Measurements from ENCODE around the gene RMI1. TPM values are rescaled to one million over a fixed set of nuclear protein-coding genes. Genes with fewer than 3 reads are reported as not detected.

RMI1 gene
- total RNA-seq, 1 donor from 2014 or later, result 6.3 TPM

DNA sequence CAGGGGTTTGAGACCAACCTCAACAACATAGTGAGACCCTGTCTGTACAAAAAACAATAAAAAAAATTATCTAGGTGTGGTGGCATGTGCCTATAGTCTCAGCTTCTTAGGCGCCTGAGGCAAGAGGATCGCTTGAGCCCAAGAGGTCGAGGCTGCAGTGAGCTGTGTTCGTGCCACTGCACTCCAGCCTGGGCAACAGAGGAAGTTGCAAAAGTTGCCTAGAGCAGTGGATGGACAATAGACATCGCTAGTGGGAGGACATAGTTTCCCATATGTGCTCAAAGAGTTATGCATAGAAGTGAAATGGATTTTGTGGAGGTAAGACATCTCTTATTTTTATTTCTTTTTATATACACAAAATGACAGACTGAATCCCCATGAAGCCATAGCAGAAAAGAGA lies 19.6 kb upstream of the RMI1 start:
- no peak overlapping the region for H3K4me3 Mint-ChIP-seq (ENCODE audit: unreplicated experiment)
- no peak overlapping the region for H3K4me2 ChIP-seq (ENCODE audit: low read length)
- FAIRE-seq, result no peak

DNA sequence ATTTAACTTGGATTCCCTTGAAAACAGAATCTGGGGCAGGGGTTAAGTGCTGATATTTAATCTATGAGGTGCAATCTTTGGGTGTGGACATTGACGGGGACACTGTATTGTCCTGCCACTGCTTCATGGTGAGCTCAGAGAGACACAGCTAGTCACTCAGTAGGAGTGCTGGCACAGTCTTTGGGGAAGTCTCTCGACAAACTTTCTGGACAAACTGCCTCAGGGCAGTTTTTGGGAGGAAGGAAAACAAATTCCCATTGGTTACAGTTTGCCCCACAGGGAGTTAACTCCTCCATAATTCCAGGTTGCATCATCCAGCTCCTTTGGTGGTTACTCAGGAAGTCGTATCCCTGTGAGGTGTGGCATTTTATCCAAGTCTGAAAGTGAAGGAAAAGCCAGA lies 18.4 kb upstream of the RMI1 start:
- H3K36me3 Mint-ChIP-seq (ENCODE audit: low read depth, unreplicated experiment), result peaks cover 2% of the 10 kb centered on the region
- FAIRE-seq (no peak), DNase-seq (ENCODE audit: low read depth) (no peak)
- TF ChIP-seq CTCF (IDR thresholded peaks at IDR 0.05; ENCODE audit: insufficient read depth, low read depth, low read length), result no peak
- no peak for TF ChIP-seq EZH2 (IDR thresholded peaks at IDR 0.05; ENCODE audit: insufficient read depth, low read length)
- H3K4me3 Mint-ChIP-seq (ENCODE audit: unreplicated experiment), result no peak overlapping the region
- H3K79me2 ChIP-seq (ENCODE audit: insufficient read depth, low read length), result no peaks in the 10 kb centered on the region
- peaks cover 5% of the 10 kb centered on the region for H3K4me1 Mint-ChIP-seq (ENCODE audit: low read depth, unreplicated experiment)
- H3K4me1 ChIP-seq (ENCODE audit: insufficient read depth, low read length), result peaks cover 7% of the 10 kb centered on the region
- H3K9me3 Mint-ChIP-seq (ENCODE audit: unreplicated experiment), result no peaks in the 10 kb centered on the region
- H3K27ac ChIP-seq (ENCODE audit: low read depth, low read length), result no peak overlapping the region
- H3K27me3 ChIP-seq (ENCODE audit: insufficient read depth, low read length), result no peaks in the 10 kb centered on the region
- no peak overlapping the region for H3K4me3 ChIP-seq (ENCODE audit: insufficient read depth, low read depth, low read length)
- no peaks in the 10 kb centered on the region for H3K27me3 Mint-ChIP-seq (ENCODE audit: low read depth, unreplicated experiment)
- H3K9me3 ChIP-seq (ENCODE audit: insufficient read depth, low read depth, low read length), result no peaks in the 10 kb centered on the region
- H4K20me1 ChIP-seq (ENCODE audit: insufficient read depth, low read length), result peaks cover 25% of the 10 kb centered on the region
- no peak overlapping the region for H3K27ac Mint-ChIP-seq (ENCODE audit: unreplicated experiment)
- H3K9ac ChIP-seq (ENCODE audit: low read length), result no peak overlapping the region
- no peak overlapping the region for H2AFZ ChIP-seq (ENCODE audit: low read depth, low read length)
- H3K4me2 ChIP-seq (ENCODE audit: low read length), result no peak overlapping the region
- H3K36me3 ChIP-seq (ENCODE audit: insufficient read depth, low read length), result peaks cover 9% of the 10 kb centered on the region

More for the DNA sequence above, 19.6 kb upstream of the RMI1 start:
- no peaks in the 10 kb centered on the region for H3K9me3 ChIP-seq (ENCODE audit: insufficient read depth, low read depth, low read length)
- H2AFZ ChIP-seq (ENCODE audit: low read depth, low read length), result no peak overlapping the region
- Mint-ChIP-seq H3K36me3 (ENCODE audit: low read depth, unreplicated experiment) (peaks cover 2% of the 10 kb centered on the region), H3K27ac (ENCODE audit: unreplicated experiment) (no peak overlapping the region), H3K4me1 (ENCODE audit: low read depth, unreplicated experiment) (peaks cover 5% of the 10 kb centered on the region), H3K9me3 (ENCODE audit: unreplicated experiment) (peaks cover 2% of the 10 kb centered on the region), H3K27me3 (ENCODE audit: low read depth, unreplicated experiment) (no peaks in the 10 kb centered on the region)
- H3K4me1 ChIP-seq (ENCODE audit: insufficient read depth, low read length), result peaks cover 13% of the 10 kb centered on the region
- H3K9ac ChIP-seq (ENCODE audit: low read length), result no peak overlapping the region
- H3K4me3 ChIP-seq (ENCODE audit: insufficient read depth, low read depth, low read length), result no peak overlapping the region
- peaks cover 13% of the 10 kb centered on the region for H4K20me1 ChIP-seq (ENCODE audit: insufficient read depth, low read length)
- no peaks in the 10 kb centered on the region for H3K36me3 ChIP-seq (ENCODE audit: insufficient read depth, low read length)
- TF ChIP-seq CTCF (IDR thresholded peaks at IDR 0.05; ENCODE audit: insufficient read depth, low read depth, low read length) (no peak), EZH2 (IDR thresholded peaks at IDR 0.05; ENCODE audit: insufficient read depth, low read length) (no peak)
- no peak overlapping the region for H3K27ac ChIP-seq (ENCODE audit: low read depth, low read length)
- H3K79me2 ChIP-seq (ENCODE audit: insufficient read depth, low read length), result no peaks in the 10 kb centered on the region
- H3K27me3 ChIP-seq (ENCODE audit: insufficient read depth, low read length), result no peaks in the 10 kb centered on the region
- no peak for DNase-seq (ENCODE audit: low read depth)

DNA sequence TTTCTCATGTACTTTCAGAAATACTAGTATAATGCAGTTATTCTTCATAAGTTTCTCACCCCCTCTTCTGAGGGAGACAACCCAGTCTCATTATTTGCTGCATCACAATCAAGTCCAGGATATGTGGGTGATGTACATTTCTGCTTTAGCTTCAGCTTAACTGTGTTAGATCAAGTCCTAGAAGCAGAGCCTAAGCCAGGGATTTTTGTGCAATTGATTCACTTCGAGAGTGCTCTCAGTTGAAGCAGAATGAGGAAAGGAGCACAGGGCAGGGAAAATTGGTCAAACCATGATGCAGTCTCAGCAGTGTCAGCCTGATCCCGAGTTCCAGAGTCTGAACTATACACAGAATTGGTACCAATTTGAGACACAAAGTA lies 15.6 kb upstream of the RMI1 start:
- Mint-ChIP-seq H3K27ac (ENCODE audit: unreplicated experiment) (peak overlapping the region; percentile 53), H3K9me3 (ENCODE audit: unreplicated experiment) (no peaks in the 10 kb centered on the region), H3K4me1 (ENCODE audit: low read depth, unreplicated experiment) (peaks cover 5% of the 10 kb centered on the region), H3K4me3 (ENCODE audit: unreplicated experiment) (no peak overlapping the region), H3K27me3 (ENCODE audit: low read depth, unreplicated experiment) (no peaks in the 10 kb centered on the region), H3K36me3 (ENCODE audit: low read depth, unreplicated experiment) (peaks cover 9% of the 10 kb centered on the region)
- H3K36me3 ChIP-seq (ENCODE audit: insufficient read depth, low read length), result peaks cover 26% of the 10 kb centered on the region
- FAIRE-seq (no peak), DNase-seq (ENCODE audit: low read depth) (no peak)
- no peak for TF ChIP-seq EZH2 (IDR thresholded peaks at IDR 0.05; ENCODE audit: insufficient read depth, low read length)
- no peak for TF ChIP-seq CTCF (IDR thresholded peaks at IDR 0.05; ENCODE audit: insufficient read depth, low read depth, low read length)
- peaks cover 10% of the 10 kb centered on the region for H3K79me2 ChIP-seq (ENCODE audit: insufficient read depth, low read length)
- no peak overlapping the region for H3K4me3 ChIP-seq (ENCODE audit: insufficient read depth, low read depth, low read length)
- no peaks in the 10 kb centered on the region for H3K9me3 ChIP-seq (ENCODE audit: insufficient read depth, low read depth, low read length)
- H3K27me3 ChIP-seq (ENCODE audit: insufficient read depth, low read length), result no peaks in the 10 kb centered on the region
- H2AFZ ChIP-seq (ENCODE audit: low read depth, low read length), result no peak overlapping the region
- peaks cover 45% of the 10 kb centered on the region for H4K20me1 ChIP-seq (ENCODE audit: insufficient read depth, low read length)
- no peaks in the 10 kb centered on the region for H3K4me1 ChIP-seq (ENCODE audit: insufficient read depth, low read length)
- no peak overlapping the region for H3K27ac ChIP-seq (ENCODE audit: low read depth, low read length)
- no peak overlapping the region for H3K9ac ChIP-seq (ENCODE audit: low read length)
- no peak overlapping the region for H3K4me2 ChIP-seq (ENCODE audit: low read length)

All from astrocyte (in vitro differentiated cells and primary cell).